ENCODE results near the gene UBE4A.
"Not testable (repeated sequence)": the region's sequence is repeated elsewhere in the genome, so short reads cannot be mapped to it uniquely, and the experiment has no call there.

Gene UBE4A

GRCh38 chr11:118401151-118401879 is 41.9 kb downstream of the UBE4A start, which contains the start of gene ATP5MG:
Gene ATP5MG (plus strand): TSS chr11:118401606. CDS start chr11:118401666, 60 bp downstream.
- peak; percentile 87 to 91 for DNase-seq (ENCODE audit: low read depth in 2 of 2)

- no peak for DNase-seq (ENCODE audit: low read depth in 2 of 2)
These were observed 42.6 kb downstream of the UBE4A start for GRCh38 chr11:118401880-118402590.

- DNase-seq (ENCODE audit: low read depth in 2 of 2) = not testable (repeated sequence)
These were observed 43.2 kb downstream of the UBE4A start for GRCh38 chr11:118402594-118402993.

- no peak for DNase-seq (ENCODE audit: low read depth in 2 of 2)
These were observed 47.3 kb downstream of the UBE4A start for GRCh38 chr11:118406599-118407166.

- no peak for DNase-seq (ENCODE audit: low read depth in 2 of 2)
These were observed 50.8 kb downstream of the UBE4A start for GRCh38 chr11:118410055-118410745.

GRCh38 chr11:118411530-118411929 is 52.1 kb downstream of the UBE4A start:
- no peak for DNase-seq (ENCODE audit: low read depth in 2 of 2)

- no peak for DNase-seq (ENCODE audit: low read depth in 2 of 2)
These were observed 53.5 kb downstream of the UBE4A start for GRCh38 chr11:118412921-118413320.

- DNase-seq (ENCODE audit: low read depth in 2 of 2) = no peak
These were observed 55.8 kb downstream of the UBE4A start for GRCh38 chr11:118415062-118415738.

- no peak for DNase-seq (ENCODE audit: low read depth in 2 of 2)
These were observed 56.3 kb downstream of the UBE4A start for GRCh38 chr11:118415739-118416068.

GRCh38 chr11:118416900-118417299 is 57.5 kb downstream of the UBE4A start:
- not testable (repeated sequence) for DNase-seq (ENCODE audit: low read depth in 2 of 2)

- DNase-seq (ENCODE audit: low read depth in 2 of 2) = no peak
These were observed 58.4 kb downstream of the UBE4A start for GRCh38 chr11:118417801-118418200.

GRCh38 chr11:118418766-118419165 is 59.4 kb downstream of the UBE4A start:
- no peak for DNase-seq (ENCODE audit: low read depth in 2 of 2)

GRCh38 chr11:118427707-118428106 is 68.3 kb downstream of the UBE4A start:
- no peak for DNase-seq (ENCODE audit: low read depth in 2 of 2)

- no peak for DNase-seq (ENCODE audit: low read depth in 2 of 2)
These were observed 71.6 kb downstream of the UBE4A start for GRCh38 chr11:118430956-118431355.

- DNase-seq (ENCODE audit: low read depth in 2 of 2) = no peak
These were observed 74.7 kb downstream of the UBE4A start for GRCh38 chr11:118434123-118434552.

GRCh38 chr11:118434553-118435289 is 75.3 kb downstream of the UBE4A start:
- peak in 1 of 2 donors; percentile 21 for DNase-seq (ENCODE audit: low read depth in 2 of 2)

GRCh38 chr11:118435290-118435892 is 76.0 kb downstream of the UBE4A start:
- peak in 1 of 2 donors; percentile 41 for DNase-seq (ENCODE audit: low read depth in 2 of 2)

- peak; percentile 78 to 90 for DNase-seq (ENCODE audit: low read depth in 2 of 2)
These were observed 76.7 kb downstream of the UBE4A start, which contains the start of gene KMT2A for GRCh38 chr11:118435893-118436624. Gene KMT2A (plus strand): TSS chr11:118436492. CDS start chr11:118436513, 21 bp downstream.

GRCh38 chr11:118436639-118437207 is 77.3 kb downstream of the UBE4A start:
- DNase-seq (ENCODE audit: low read depth in 2 of 2) = no peak

Data from stimulated activated CD8-positive, alpha-beta memory T cell treated with anti-CD3 and anti-CD28 coated beads, Interleukin-7, amount 100 ng/mL, for 4 hours (primary cell).